ENCODE results near the gene INTS6.

DNA sequence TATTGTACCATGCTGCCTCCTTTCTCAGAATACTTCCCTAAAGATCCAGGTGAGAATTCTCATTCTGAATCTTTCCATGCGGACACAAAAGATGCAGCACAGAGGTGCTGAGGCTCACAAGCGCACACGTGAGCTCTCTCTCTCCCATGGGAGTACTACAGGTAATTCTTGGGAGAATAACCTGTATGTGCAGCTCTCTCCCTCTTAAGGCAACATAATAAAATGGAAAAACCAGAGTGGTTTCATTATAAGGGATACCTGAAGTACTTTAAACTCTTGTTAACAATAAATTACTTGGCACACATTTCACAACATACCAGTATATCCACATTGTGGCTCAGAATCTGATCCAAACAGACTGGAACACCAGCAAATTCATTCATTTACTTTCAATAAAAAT lies 40.4 kb downstream of the INTS6 start:
- TF ChIP-seq SUZ12 (IDR thresholded peaks at IDR 0.05; ENCODE audit: extremely low read depth, insufficient read depth, insufficient read length) (no peak), ZNF274 (IDR thresholded peaks at IDR 0.05; ENCODE audit: low read depth, low read length) (no peak)
